ENCODE measurements around the gene CAPN15. TPM values are rescaled to one million over a fixed set of nuclear protein-coding genes. Genes with fewer than 3 reads are reported as not detected.

Gene CAPN15
- 18.3 and 25.2 TPM in 2 replicates for total RNA-seq

DNA sequence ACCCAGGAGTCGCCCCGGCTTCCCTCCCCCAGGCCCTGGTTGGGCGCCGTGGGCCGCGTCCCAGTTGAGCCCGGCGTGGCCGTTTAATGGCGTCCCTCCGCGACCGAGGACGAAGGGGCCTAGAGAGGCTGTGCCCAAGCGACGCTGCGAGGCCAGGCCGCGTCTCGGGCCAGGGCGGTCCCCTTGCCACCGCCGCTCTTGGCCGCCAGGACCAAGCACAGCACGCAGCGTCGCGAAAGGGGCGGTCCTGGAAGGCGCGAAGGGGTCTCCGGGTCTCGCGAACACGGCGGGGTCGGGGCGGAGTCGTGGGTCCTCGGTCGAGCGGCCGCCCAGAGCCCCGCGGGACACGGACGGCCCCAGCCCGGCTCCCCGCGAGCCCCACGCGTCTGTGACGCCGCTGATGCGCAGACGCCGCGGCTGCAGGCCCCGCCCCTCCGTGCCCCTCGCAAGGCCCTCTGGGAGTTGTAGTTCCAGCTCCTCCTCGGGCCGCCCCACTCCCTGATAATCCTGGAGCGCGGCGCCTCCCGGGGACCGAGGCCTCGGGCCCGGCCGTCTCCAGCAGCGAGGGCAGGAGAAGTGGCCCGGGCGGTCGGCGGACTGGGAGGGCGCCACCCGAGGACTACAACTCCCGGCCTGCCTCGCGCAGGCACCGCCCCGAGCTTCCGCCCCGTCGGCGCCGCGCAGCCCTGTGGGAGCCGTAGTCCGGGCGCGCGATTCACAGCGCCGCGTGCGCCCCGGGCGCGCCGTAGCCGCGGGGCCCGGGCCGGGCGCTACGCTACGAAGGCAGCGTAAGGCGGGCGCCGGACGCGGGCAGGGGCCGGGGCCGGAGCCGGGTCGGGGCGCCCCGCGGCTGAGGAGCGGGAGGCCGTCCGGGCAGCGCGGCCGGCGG is at the start of gene CAPN15:
CAPN15 (plus strand) TSS at position 698 of the 889 bp plus-strand sequence. CDS start 19,127 bp downstream, outside the sequence.

GRCh38 chr16:560204-560700 is 32.7 kb downstream of the CAPN15 start, which contains the start of gene PRR35:
TSS of gene PRR35 (plus strand) at chr16:560394. CDS start at chr16:563295, 2,901 bp downstream.

GRCh38 chr16:566475-567372 is 39.2 kb downstream of the CAPN15 start, which contains the start of gene NHLRC4:
TSS of gene NHLRC4 (plus strand) at chr16:567005. CDS start at chr16:568048, 1,043 bp downstream.

GRCh38 chr16:569445-570254 is 42.1 kb downstream of the CAPN15 start, which contains the start of gene PIGQ:
TSS of gene PIGQ (plus strand) at chr16:569968. CDS start at chr16:574075, 4,107 bp downstream.

DNA sequence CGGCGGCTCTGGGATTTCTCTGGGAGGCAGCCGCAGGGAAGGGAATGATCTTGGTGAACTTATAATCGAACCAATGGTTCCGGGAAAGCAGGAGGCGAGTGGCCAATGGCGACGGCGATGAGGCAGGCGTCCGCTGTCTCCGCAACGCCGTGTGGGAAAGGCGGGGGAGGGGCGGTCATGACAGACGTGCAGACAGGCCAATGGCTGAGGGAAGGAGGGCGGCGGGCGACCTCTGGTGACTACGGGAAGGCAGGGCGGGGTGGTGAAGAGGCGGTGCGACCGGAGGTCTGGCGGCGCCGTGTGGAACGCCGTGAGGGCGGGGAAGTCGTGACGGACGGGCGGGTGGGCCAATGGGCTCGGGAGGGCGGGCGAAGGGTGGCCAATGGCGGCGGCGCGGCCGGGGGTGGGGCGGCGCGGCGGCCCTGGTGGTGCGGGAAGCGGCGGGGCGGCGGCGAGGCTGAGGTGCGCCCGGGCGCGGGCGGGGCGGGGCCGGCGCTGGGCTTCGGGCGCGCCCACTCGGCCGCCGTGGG is 62.2 kb downstream of the CAPN15 start, which contains the start of gene RAB40C:
RAB40C (plus strand) TSS at position 409 of the 530 bp plus-strand sequence. CDS start 226 bp downstream, outside the sequence.

Other genes with a start within 250 kb of the CAPN15 start
- gene ARHGDIG, start 247.1 kb upstream of the CAPN15 start, total RNA-seq = not detected in 2 replicates
- gene PDIA2, start 244.5 kb upstream of the CAPN15 start, total RNA-seq = 0.09 and 0.11 TPM in 2 replicates
- gene AXIN1, start 175.0 kb upstream of the CAPN15 start, total RNA-seq = 16.1 and 18.0 TPM in 2 replicates
- gene MRPL28, start 157.2 kb upstream of the CAPN15 start, total RNA-seq = 55.8 and 65.9 TPM in 2 replicates
- gene PGAP6, start 145.7 kb upstream of the CAPN15 start, total RNA-seq = 62.1 and 67.1 TPM in 2 replicates
- gene NME4, start 130.5 kb upstream of the CAPN15 start, total RNA-seq = 31.6 and 32.1 TPM in 2 replicates
- gene DECR2, start 125.8 kb upstream of the CAPN15 start, total RNA-seq = 10.2 and 13.8 TPM in 2 replicates
- 27.5 and 38.9 TPM in 2 replicates for gene RAB11FIP3, start 102.1 kb upstream of the CAPN15 start, total RNA-seq
- not detected in 2 replicates for gene PRR35, start 32.7 kb downstream of the CAPN15 start, total RNA-seq
- gene NHLRC4, start 39.3 kb downstream of the CAPN15 start, total RNA-seq = 2.2 and 2.3 TPM in 2 replicates
- gene PIGQ, start 42.3 kb downstream of the CAPN15 start, total RNA-seq = 15.1 and 15.9 TPM in 2 replicates
- gene RAB40C, start 62.4 kb downstream of the CAPN15 start, total RNA-seq = 9.2 and 10.9 TPM in 2 replicates
- under 0.01 and 0.09 TPM in 2 replicates for gene WFIKKN1, start 103.3 kb downstream of the CAPN15 start, total RNA-seq
- 46.4 and 47.7 TPM in 2 replicates for gene METTL26, start 108.6 kb downstream of the CAPN15 start, total RNA-seq
- gene MCRIP2, start 114.1 kb downstream of the CAPN15 start, total RNA-seq = 6.9 and 9.4 TPM in 2 replicates
- 6.2 and 6.4 TPM in 2 replicates for gene WDR90, start 121.7 kb downstream of the CAPN15 start, total RNA-seq
- gene RHOT2, start 140.4 kb downstream of the CAPN15 start, total RNA-seq = 23.5 and 23.8 TPM in 2 replicates
- 0.17 TPM in 1 of 2 replicates, not detected in the other for gene RHBDL1, start 148.0 kb downstream of the CAPN15 start, total RNA-seq
- gene STUB1, start 152.7 kb downstream of the CAPN15 start, total RNA-seq = 71.7 and 89.8 TPM in 2 replicates
- gene JMJD8, start 156.6 kb downstream of the CAPN15 start, total RNA-seq = 17.9 and 18.5 TPM in 2 replicates
- gene WDR24, start 162.7 kb downstream of the CAPN15 start, total RNA-seq = 1.7 and 2.5 TPM in 2 replicates
- gene FBXL16, start 178.1 kb downstream of the CAPN15 start, total RNA-seq = under 0.01 and 0.09 TPM in 2 replicates
- gene METRN, start 187.4 kb downstream of the CAPN15 start, total RNA-seq = 14.1 and 27.2 TPM in 2 replicates
- 12.2 and 13.8 TPM in 2 replicates for gene ANTKMT, start 193.4 kb downstream of the CAPN15 start, total RNA-seq
- 0.22 and 0.34 TPM in 2 replicates for gene CCDC78, start 198.7 kb downstream of the CAPN15 start, total RNA-seq
- gene HAGHL, start 199.4 kb downstream of the CAPN15 start, total RNA-seq = 4.6 and 4.7 TPM in 2 replicates
- gene CIAO3, start 213.3 kb downstream of the CAPN15 start, total RNA-seq = 23.0 and 30.9 TPM in 2 replicates
- 0.17 TPM in 1 of 2 replicates, not detected in the other for gene MSLN, start 233.0 kb downstream of the CAPN15 start, total RNA-seq